Endothelial cell of umbilical vein (primary cell): Measurements from ENCODE around the gene PCBP1. TPM values are rescaled to one million over a fixed set of nuclear protein-coding genes. Genes with fewer than 3 reads are reported as not detected.

ENCODE experiments used
- BruUV-seq: library from RNA; stranded (reverse); fragments of 400-500 nt; replicated peaks from 2 replicates; lab custom pipeline; 2021; lab: Mats Ljungman, UMichigan
- CTCF ChIA-PET: fragments of 300-600, 350-600 bp; sonication (Branson Sonifier 250); formaldehyde crosslinking; loops from one replicate; lab custom pipeline; 2021; ENCODE audit warnings: antibody characterized with exemption, inconsistent platforms; lab: Charles Lee
- POLR2A ChIA-PET: fragments of 300-600, 350-600 bp; sonication (Branson Sonifier 250); formaldehyde crosslinking; loops from one replicate; lab custom pipeline; 2021; ENCODE audit warnings: antibody characterized with exemption, inconsistent platforms; lab: Charles Lee
- DNase-seq: peaks from one replicate; pipeline ENCODE4 v3.0.0-alpha.2; 2011; ENCODE audit warnings: low read depth, low spot score
- FAIRE-seq: peaks from 2 replicates; lab custom pipeline; 2011; peaks lifted over from hg19 to GRCh38; lab: Jason Lieb, UNC
- H2AFZ ChIP-seq: 2 replicates; pipeline ENCODE4 v1.6.0; 2012; ENCODE audit warnings: low read depth, low read length, control low read depth, inconsistent platforms
- H3K27ac ChIP-seq: 2 replicates; pipeline ENCODE4 v1.5.1; 2011; ENCODE audit warnings: low read depth, mild to moderate bottlenecking, control low read depth, low read length, moderate library complexity; ENCODE audit not compliant: insufficient read depth
- H3K27me3 ChIP-seq, 2 experiments: 2 replicates each; pipeline versions ENCODE4 v1.6.0 to v1.6.1; 2011; ENCODE audit warnings: low read length in 2 of 2, mixed read lengths in 1 of 2; ENCODE audit not compliant: control insufficient read depth in 2 of 2, insufficient read depth in 2 of 2
- H3K36me3 ChIP-seq, 2 experiments: 2 replicates in 1 of 2; 3 replicates in 1 of 2; pipeline ENCODE4 v1.5.1; 2011; ENCODE audit warnings: low read length in 2 of 2, mild to moderate bottlenecking in 1 of 2, moderate library complexity in 1 of 2; ENCODE audit not compliant: control insufficient read depth in 2 of 2, insufficient read depth in 2 of 2; ENCODE audit errors: extremely low read depth in 1 of 2
- H3K4me1 ChIP-seq: 3 replicates; pipeline ENCODE4 v1.5.1; 2011; ENCODE audit warnings: mild to moderate bottlenecking, low read length; ENCODE audit not compliant: control insufficient read depth, insufficient read depth; ENCODE audit errors: extremely low read depth
- H3K4me2 ChIP-seq: 2 replicates; pipeline ENCODE4 v1.6.1; 2011; ENCODE audit warnings: low read length, control low read depth, mixed read lengths; ENCODE audit not compliant: insufficient read depth
- H3K4me3 ChIP-seq, 3 experiments: fragments of 200-600 bp in 1 of 3; sonication (generic), shearing (Covaris generic) in 1 of 3; replicated peaks in 1 of 3; 2 replicates each; pipeline ENCODE4 v1.5.1; 2011 to 2016; ENCODE audit warnings: control low read depth in 3 of 3, low read length in 3 of 3, mild to moderate bottlenecking in 2 of 3, inconsistent platforms in 1 of 3, low read depth in 1 of 3, moderate library complexity in 1 of 3; ENCODE audit not compliant: insufficient read depth in 1 of 3
- H3K79me2 ChIP-seq: 2 replicates; pipeline ENCODE4 v1.6.0; 2012; ENCODE audit warnings: low read length, inconsistent platforms; ENCODE audit not compliant: control insufficient read depth, insufficient read depth
- H3K9ac ChIP-seq: replicated peaks from 2 replicates; pipeline ENCODE3; 2011; ENCODE audit warnings: low read length, control low read depth; ENCODE audit not compliant: insufficient read depth; ENCODE audit errors: extremely low read depth
- H3K9me1 ChIP-seq: replicated peaks from 3 replicates; pipeline ENCODE4 v1.6.0; 2011; ENCODE audit warnings: mild to moderate bottlenecking, low read length; ENCODE audit not compliant: control insufficient read depth, insufficient read depth; ENCODE audit errors: extremely low read depth
- H3K9me3 ChIP-seq: replicated peaks from 2 replicates; pipeline ENCODE4 v1.5.1; 2012; ENCODE audit warnings: low read length, inconsistent platforms; ENCODE audit not compliant: control insufficient read depth, insufficient read depth
- H4K20me1 ChIP-seq: replicated peaks from 2 replicates; pipeline ENCODE3; 2011; ENCODE audit warnings: mild to moderate bottlenecking, low read length; ENCODE audit not compliant: control insufficient read depth, insufficient read depth; ENCODE audit errors: extremely low read depth
- CTCF ChIP-seq, 2 donors: IDR thresholded peaks; 1 replicate in 1 of 2; 2 replicates in 1 of 2; pipeline ENCODE4 v1.5.1; 2011; ENCODE audit warnings: low read length in 2 of 2, mild to moderate bottlenecking in 2 of 2, moderate library complexity in 2 of 2, control low read depth in 1 of 2, inconsistent platforms in 1 of 2, low read depth in 1 of 2; ENCODE audit not compliant: insufficient read depth in 1 of 2; ENCODE audit errors: extremely low read depth in 1 of 2
- EZH2 ChIP-seq: IDR thresholded peaks from 2 replicates; pipeline ENCODE4 v1.6.1; 2012; ENCODE audit warnings: borderline replicate concordance, low read depth, mild to moderate bottlenecking, moderate library complexity, low read length, inconsistent platforms; ENCODE audit not compliant: severe bottlenecking
- FOS ChIP-seq: IDR thresholded peaks from 2 replicates; pipeline ENCODE4 v1.6.1; 2011; ENCODE audit warnings: mild to moderate bottlenecking, low read length, moderate library complexity, borderline replicate concordance; ENCODE audit not compliant: insufficient read depth
- GATA2 ChIP-seq: IDR thresholded peaks from 2 replicates; pipeline ENCODE4 v1.7.0; 2011; ENCODE audit warnings: low read depth, mild to moderate bottlenecking, moderate library complexity, mixed read lengths, low read length; ENCODE audit not compliant: insufficient read length, insufficient read depth
- JUN ChIP-seq: IDR thresholded peaks from 2 replicates; pipeline ENCODE4 v1.6.1; 2011; ENCODE audit warnings: borderline replicate concordance, low read depth; ENCODE audit not compliant: insufficient read length, insufficient read depth
- MAX ChIP-seq: IDR thresholded peaks from 2 replicates; pipeline ENCODE4 v1.6.1; 2011; ENCODE audit not compliant: insufficient read depth, insufficient read length
- MYC ChIP-seq: IDR thresholded peaks from one replicate; pipeline ENCODE4 v1.6.1; 2011; ENCODE audit warnings: mild to moderate bottlenecking, low read depth, low read length
- POLR2A ChIP-seq: IDR thresholded peaks from 2 replicates; pipeline ENCODE4 v1.6.1; 2012; ENCODE audit warnings: low read depth, mild to moderate bottlenecking, control low read depth, low read length
- POLR2AphosphoS5 ChIP-seq: IDR thresholded peaks from 2 replicates; pipeline ENCODE4 v1.6.1; 2012; ENCODE audit warnings: low read depth, mild to moderate bottlenecking, control low read depth, low read length, moderate library complexity; ENCODE audit not compliant: insufficient read depth
- dilution Hi-C: fragments of 300-500 bp; cut with MboI; formaldehyde crosslinking; loops from one replicate; pipeline ENCODE4 v1.15.0; 2019; ENCODE audit warnings: low sequenced_read_pairs; ENCODE audit not compliant: extremely low pct_ligation_motif_present
- intact Hi-C: fragments of 100-400 bp; cut with micrococcal nuclease; formaldehyde crosslinking; loops from one replicate; pipeline ENCODE4 v1.10.0; 2022
- polyA plus RNA-seq, 4 experiments: library from polyadenylated mRNA; depleted of rRNA in 3 of 4; stranded (reverse) in 3 of 4; unstranded in 1 of 4; fragments of >200 nt; gene quantifications; 2 replicates each; pipeline versions ENCODE4 v1.2.1 to v1.2.3, GENCODE V29; 2011 to 2012; ENCODE audit warnings: missing spikeins in 1 of 4
- total RNA-seq: library from RNA; stranded (reverse); gene quantifications from 2 replicates; pipeline ENCODE4 v1.2.3, GENCODE V29; 2021

Gene PCBP1
- total and polyA plus RNA-seq, 2 donors (not counting 3 experiments of a cell fraction or from before 2014, with no cell fraction given), result 196 to 360 TPM

- H2AFZ ChIP-seq, result no peak overlapping the region
- POLR2A ChIA-PET, result no interaction called here
- peaks cover 11% of the 10 kb centered on the region for H3K79me2 ChIP-seq
- H3K4me3 ChIP-seq, result no peak overlapping the region
- intact Hi-C loops (no loop called here), dilution Hi-C loops (no loop called here)
- CTCF ChIA-PET, result interaction anchor here (1.2 to 3.8 kb wide), 3 partner anchors 12 to 169 kb away, joined by 3 to 25 read pairs (median 22); partner anchors contain the start of gene MXD1
- no peaks in the 10 kb centered on the region for H3K9me3 ChIP-seq
- peaks cover 19% of the 10 kb centered on the region for H3K4me1 ChIP-seq
- H3K4me2 ChIP-seq, result no peak overlapping the region
- H3K27ac ChIP-seq, result no peak overlapping the region
- FAIRE-seq (peak; percentile 18), DNase-seq (no peak)
- H3K9ac ChIP-seq, result no peak overlapping the region
- H3K9me1 ChIP-seq, result no peaks in the 10 kb centered on the region
- peaks cover 5 to 19% of the 10 kb centered on the region in 2 experiments for H3K36me3 ChIP-seq
- H3K27me3 ChIP-seq, result no peaks in the 10 kb centered on the region
- H4K20me1 ChIP-seq, result no peaks in the 10 kb centered on the region
- BruUV-seq, result no TSS peak
- TF ChIP-seq POLR2A, result no peak
- no peak for TF ChIP-seq GATA2
- TF ChIP-seq POLR2AphosphoS5, result no peak
- no peak for TF ChIP-seq MYC
- no peak for TF ChIP-seq EZH2
- no peak for TF ChIP-seq JUN
- no peak for TF ChIP-seq FOS
- TF ChIP-seq CTCF (IDR thresholded peaks at IDR 0.05; ENCODE audit: extremely low read depth in 1 of 2, insufficient read depth in 1 of 2, low read depth in 1 of 2, low read length in 2 of 2), result no peak
- TF ChIP-seq MAX, result no peak
Measured at GRCh38 chr2:70083344-70084156, 3.7 kb upstream of the PCBP1 start.
